DOHH2 (cell line): Measurements from ENCODE around the gene OAT.

ENCODE experiments used
- H3F3A ChIP-seq: fragments of 200-600 bp; sonication (generic), shearing (Covaris generic); 2 replicates; pipeline ENCODE4 v1.6.0; 2016; ENCODE audit warnings: antibody characterized with exemption, mild to moderate bottlenecking; ENCODE audit not compliant: control insufficient read depth, insufficient read depth
- H3K27ac ChIP-seq: fragments of 200-600 bp; sonication (generic); 2 replicates; pipeline ENCODE4 v1.5.1; 2014; ENCODE audit warnings: low read depth, mild to moderate bottlenecking, low read length, moderate library complexity
- H3K27me3 ChIP-seq: fragments of 200-600 bp; sonication (generic); 2 replicates; pipeline ENCODE4 v1.6.1; 2014; ENCODE audit warnings: mild to moderate bottlenecking, low read length, mixed read lengths; ENCODE audit not compliant: control insufficient read depth
- H3K36me3 ChIP-seq: fragments of 200-600 bp; sonication (generic); 2 replicates; pipeline ENCODE4 v1.6.1; 2014; ENCODE audit warnings: mild to moderate bottlenecking, low read length, moderate library complexity, mixed read lengths; ENCODE audit not compliant: control insufficient read depth
- H3K4me1 ChIP-seq: fragments of 200-600 bp; sonication (generic); 2 replicates; pipeline ENCODE4 v1.6.1; 2014; ENCODE audit warnings: mild to moderate bottlenecking, low read length, mixed read lengths; ENCODE audit not compliant: control insufficient read depth
- H3K4me2 ChIP-seq: fragments of 200-600 bp; sonication (generic); 2 replicates; pipeline ENCODE4 v1.6.0; 2014; ENCODE audit warnings: mild to moderate bottlenecking, low read length, moderate library complexity
- H3K4me3 ChIP-seq: fragments of 200-600 bp; sonication (generic); 2 replicates; pipeline ENCODE4 v1.5.1; 2014; ENCODE audit warnings: mild to moderate bottlenecking, low read length, mixed read lengths
- H3K79me2 ChIP-seq: fragments of 200-600 bp; sonication (generic); 2 replicates; pipeline ENCODE4 v1.6.1; 2014; ENCODE audit warnings: mild to moderate bottlenecking, low read length, mixed read lengths; ENCODE audit not compliant: control insufficient read depth
- H3K9me2 ChIP-seq: fragments of 200-600 bp; sonication (generic); replicated peaks from 2 replicates; pipeline ENCODE4 v1.6.1; 2014; ENCODE audit warnings: mild to moderate bottlenecking, low read length, mixed read lengths; ENCODE audit not compliant: control insufficient read depth
- H3K9me3 ChIP-seq: fragments of 200-600 bp; sonication (generic); 2 replicates; pipeline ENCODE4 v1.6.1; 2014; ENCODE audit warnings: antibody characterized with exemption, low read length, mixed read lengths; ENCODE audit not compliant: control insufficient read depth, insufficient read depth
- H4K20me1 ChIP-seq: fragments of 200-600 bp; sonication (generic); 2 replicates; pipeline ENCODE4 v1.6.0; 2014; ENCODE audit warnings: low read depth, mild to moderate bottlenecking, antibody characterized with exemption, low read length, moderate library complexity; ENCODE audit not compliant: control insufficient read depth, insufficient read depth
- CTCF ChIP-seq: fragments of 200-600 bp; sonication (generic); IDR thresholded peaks from one replicate; pipeline ENCODE4 v1.5.1; 2014; ENCODE audit warnings: antibody characterized with exemption, mild to moderate bottlenecking, low read depth, low read length; ENCODE audit not compliant: poor library complexity, severe bottlenecking
- EZH2phosphoT487 ChIP-seq: fragments of 200-600 bp; sonication (generic); IDR thresholded peaks from 2 replicates; pipeline ENCODE4 v1.6.1; 2017; ENCODE audit warnings: borderline replicate concordance, mild to moderate bottlenecking, antibody characterized with exemption, low read length, moderate library complexity, mixed read lengths

OAT gene

GRCh38 chr10:124378271-124378670, 40.5 kb downstream of the OAT start:
- H3K4me2 ChIP-seq, result no peak overlapping the region
- TF ChIP-seq CTCF, result no peak
- no peak for TF ChIP-seq EZH2phosphoT487

DNA sequence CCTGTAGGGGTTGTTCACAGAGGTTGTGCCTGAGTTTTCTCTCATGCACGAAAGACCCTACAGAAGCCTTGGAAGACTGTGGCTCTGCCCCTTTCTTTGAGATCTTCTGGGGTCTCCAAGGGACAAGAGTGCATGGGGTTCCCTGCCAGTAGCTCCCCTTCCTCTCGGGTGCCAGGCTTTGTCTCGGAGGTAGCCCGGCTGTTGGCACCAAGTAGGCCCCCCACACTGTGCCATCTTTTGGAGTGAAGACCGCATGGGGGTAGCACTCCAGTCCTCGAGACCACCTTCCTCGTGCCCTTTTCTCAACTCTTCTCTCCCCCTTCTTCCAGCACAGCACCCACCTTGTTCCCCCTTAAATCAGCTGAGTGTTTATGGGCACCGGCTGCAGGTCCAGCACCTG, 41.6 kb downstream of the OAT start:
- TF ChIP-seq CTCF, result no peak
- no peak for TF ChIP-seq EZH2phosphoT487
- no peaks in the 10 kb centered on the region for H3K36me3 ChIP-seq
- no peaks in the 10 kb centered on the region for H3K79me2 ChIP-seq
- H3K9me3 ChIP-seq, result no peaks in the 10 kb centered on the region
- H3K4me1 ChIP-seq, result no peaks in the 10 kb centered on the region
- peaks cover 40% of the 10 kb centered on the region for H3K27me3 ChIP-seq
- no peaks in the 10 kb centered on the region for H4K20me1 ChIP-seq
- H3K4me2 ChIP-seq, result no peak overlapping the region
- H3K4me3 ChIP-seq, result no peak overlapping the region
- no peaks in the 10 kb centered on the region for H3F3A ChIP-seq
- no peaks in the 10 kb centered on the region for H3K9me2 ChIP-seq
- H3K27ac ChIP-seq, result no peak overlapping the region

More at GRCh38 chr10:124378271-124378670, 40.5 kb downstream of the OAT start:
- no peaks in the 10 kb centered on the region for H3K36me3 ChIP-seq
- no peak overlapping the region for H3K4me3 ChIP-seq
- no peaks in the 10 kb centered on the region for H4K20me1 ChIP-seq
- H3K27me3 ChIP-seq, result peaks cover 34% of the 10 kb centered on the region
- H3K9me2 ChIP-seq, result no peaks in the 10 kb centered on the region
- H3K4me1 ChIP-seq, result no peaks in the 10 kb centered on the region
- H3K9me3 ChIP-seq, result no peaks in the 10 kb centered on the region
- H3F3A ChIP-seq, result no peaks in the 10 kb centered on the region
- no peaks in the 10 kb centered on the region for H3K79me2 ChIP-seq
- no peak overlapping the region for H3K27ac ChIP-seq

- no peak overlapping the region for H3K4me3 ChIP-seq
- H3K9me2 ChIP-seq, result no peaks in the 10 kb centered on the region
- no peaks in the 10 kb centered on the region for H3K36me3 ChIP-seq
- H3F3A ChIP-seq, result no peaks in the 10 kb centered on the region
- TF ChIP-seq CTCF (no peak), EZH2phosphoT487 (no peak)
- peaks cover 44% of the 10 kb centered on the region for H3K27me3 ChIP-seq
- no peaks in the 10 kb centered on the region for H3K4me1 ChIP-seq
- H3K79me2 ChIP-seq, result no peaks in the 10 kb centered on the region
- no peaks in the 10 kb centered on the region for H4K20me1 ChIP-seq
- H3K9me3 ChIP-seq, result no peaks in the 10 kb centered on the region
- H3K4me2 ChIP-seq, result no peak overlapping the region
- no peak overlapping the region for H3K27ac ChIP-seq
Measured at GRCh38 chr10:124376411-124376810, 42.3 kb downstream of the OAT start.

DNA sequence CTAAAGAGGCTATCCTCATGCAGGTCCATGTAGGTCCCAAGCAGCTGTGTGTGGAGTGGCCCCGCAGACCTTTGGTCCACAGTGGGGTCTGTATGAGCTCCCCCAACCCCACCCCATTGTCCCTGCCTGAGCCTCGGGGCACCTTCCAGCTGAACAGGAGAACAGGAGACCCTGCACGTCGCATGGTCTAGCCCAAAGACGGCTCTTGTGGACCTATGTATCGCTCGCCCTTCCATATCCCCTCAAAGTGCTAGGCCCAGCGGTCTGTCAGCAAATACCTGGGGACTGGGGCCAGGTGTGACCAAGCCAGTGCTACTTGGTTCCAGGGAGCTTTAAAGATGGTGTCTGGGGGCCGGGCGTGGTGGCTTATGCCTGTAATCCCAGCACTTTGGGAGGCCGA, 43.0 kb downstream of the OAT start:
- Histone ChIP-seq H3K9me2 (no peaks in the 10 kb centered on the region), H3K9me3 (no peaks in the 10 kb centered on the region), H3K4me2 (no peak overlapping the region), H3K36me3 (no peaks in the 10 kb centered on the region), H3K4me1 (no peaks in the 10 kb centered on the region), H3K79me2 (no peaks in the 10 kb centered on the region), H3F3A (no peaks in the 10 kb centered on the region), H4K20me1 (no peaks in the 10 kb centered on the region), H3K27ac (no peak overlapping the region), H3K27me3 (peaks cover 42% of the 10 kb centered on the region), H3K4me3 (no peak overlapping the region)
- no peak for TF ChIP-seq CTCF
- TF ChIP-seq EZH2phosphoT487, result no peak
